ENCODE data around the gene SNAP47.
A peak's percentile ranks its signal among the peaks of the same experiment; 100 is the strongest.

Gene SNAP47

GRCh38 chr1:227741166-227741870 is 6.1 kb downstream of the SNAP47 start:
- H3K4me3 ChIP-seq (ENCODE audit: low read depth, low read length, poor library complexity, severe bottlenecking): no peak overlapping the region
- H2AFZ ChIP-seq (ENCODE audit: low read length): no peak overlapping the region
- no peaks in the 10 kb centered on the region for H3K36me3 ChIP-seq (ENCODE audit: insufficient read depth, low read length)
- H3K9me3 ChIP-seq (ENCODE audit: low read length): no peaks in the 10 kb centered on the region
- peaks cover 46% of the 10 kb centered on the region for H3K4me1 ChIP-seq (ENCODE audit: insufficient read depth, low read length, severe bottlenecking)
- H3K27me3 ChIP-seq (ENCODE audit: insufficient read depth, low read length): no peaks in the 10 kb centered on the region
- H3K9me2 ChIP-seq (ENCODE audit: low read depth, low read length): no peaks in the 10 kb centered on the region
- no peaks in the 10 kb centered on the region for H3F3A ChIP-seq (ENCODE audit: insufficient read depth, low read length)
- H4K20me1 ChIP-seq (ENCODE audit: insufficient read depth, low read length): no peaks in the 10 kb centered on the region
- TF ChIP-seq EZH2 (IDR thresholded peaks at IDR 0.05; ENCODE audit: borderline replicate concordance, low read length): no peak
- no peak for TF ChIP-seq CTCF (IDR thresholded peaks at IDR 0.05; ENCODE audit: low read length)
- no peak overlapping the region for H3K9ac ChIP-seq (ENCODE audit: low read length)
- no peak overlapping the region for H3K4me2 ChIP-seq (ENCODE audit: low read length)
- H3K27ac ChIP-seq (ENCODE audit: low read depth, low read length, poor library complexity, severe bottlenecking): no peak overlapping the region
- peaks cover 11% of the 10 kb centered on the region; the same call in 1 of the 2 replicates for H3K79me2 ChIP-seq (ENCODE audit: insufficient read depth, low read length)

- Histone ChIP-seq H3K4me3 (ENCODE audit: low read depth, low read length, poor library complexity, severe bottlenecking) (no peak overlapping the region), H3K27ac (ENCODE audit: low read depth, low read length, poor library complexity, severe bottlenecking) (no peak overlapping the region), H3K79me2 (ENCODE audit: insufficient read depth, low read length) (peaks cover 8% of the 10 kb centered on the region; the same call in 1 of the 2 replicates), H3K27me3 (ENCODE audit: insufficient read depth, low read length) (no peaks in the 10 kb centered on the region), H2AFZ (ENCODE audit: low read length) (no peak overlapping the region), H3K9me3 (ENCODE audit: low read length) (no peaks in the 10 kb centered on the region), H4K20me1 (ENCODE audit: insufficient read depth, low read length) (no peaks in the 10 kb centered on the region), H3K36me3 (ENCODE audit: insufficient read depth, low read length) (peaks cover 7% of the 10 kb centered on the region; the same call in 1 of the 2 replicates), H3K4me2 (ENCODE audit: low read length) (no peak overlapping the region), H3K4me1 (ENCODE audit: insufficient read depth, low read length, severe bottlenecking) (peaks cover 37% of the 10 kb centered on the region), H3K9me2 (ENCODE audit: low read depth, low read length) (no peaks in the 10 kb centered on the region), H3F3A (ENCODE audit: insufficient read depth, low read length) (no peaks in the 10 kb centered on the region), H3K9ac (ENCODE audit: low read length) (no peak overlapping the region)
- no peak for TF ChIP-seq EZH2 (IDR thresholded peaks at IDR 0.05; ENCODE audit: borderline replicate concordance, low read length)
- TF ChIP-seq CTCF (IDR thresholded peaks at IDR 0.05; ENCODE audit: low read length): no peak
Measured at GRCh38 chr1:227742738-227743715, 7.8 kb downstream of the SNAP47 start.

- Histone ChIP-seq H4K20me1 (ENCODE audit: insufficient read depth, low read length) (no peaks in the 10 kb centered on the region), H3K9me2 (ENCODE audit: low read depth, low read length) (no peaks in the 10 kb centered on the region), H3K4me2 (ENCODE audit: low read length) (no peak overlapping the region), H3K36me3 (ENCODE audit: insufficient read depth, low read length) (peaks cover 11% of the 10 kb centered on the region; the same call in 1 of the 2 replicates), H3K4me1 (ENCODE audit: insufficient read depth, low read length, severe bottlenecking) (peaks cover 23% of the 10 kb centered on the region), H3K27ac (ENCODE audit: low read depth, low read length, poor library complexity, severe bottlenecking) (peak overlapping the region; percentile 42), H3K27me3 (ENCODE audit: insufficient read depth, low read length) (no peaks in the 10 kb centered on the region), H3F3A (ENCODE audit: insufficient read depth, low read length) (no peaks in the 10 kb centered on the region), H3K4me3 (ENCODE audit: low read depth, low read length, poor library complexity, severe bottlenecking) (no peak overlapping the region), H2AFZ (ENCODE audit: low read length) (no peak overlapping the region), H3K9me3 (ENCODE audit: low read length) (no peaks in the 10 kb centered on the region), H3K79me2 (ENCODE audit: insufficient read depth, low read length) (0 out of 2 replicates have a peak, but pooled peaks cover 4% of the 10 kb centered on the region), H3K9ac (ENCODE audit: low read length) (no peak overlapping the region; the same call in 1 of the 2 replicates)
- TF ChIP-seq CTCF (IDR thresholded peaks at IDR 0.05; ENCODE audit: low read length) (no peak), EZH2 (IDR thresholded peaks at IDR 0.05; ENCODE audit: borderline replicate concordance, low read length) (no peak)
Measured at GRCh38 chr1:227744668-227745067, 9.4 kb downstream of the SNAP47 start.

Measured in OCI-LY1 (cell line).